Inflammatory macrophage treated with lipopolysaccharide for 4 hours (primary cell): Measurements from ENCODE around the gene PAFAH1B2.
A peak's percentile ranks its signal among the peaks of the same experiment; 100 is the strongest.
"Not testable (repeated sequence)": the region's sequence is repeated elsewhere in the genome, so short reads cannot be mapped to it uniquely, and the experiment has no call there.

Source experiments
- DNase-seq: peaks from one replicate; pipeline ENCODE4 v3.0.0-alpha.2; 2020

Gene PAFAH1B2

GRCh38 chr11:117143871-117144476, at the start of gene PAFAH1B2:
PAFAH1B2 (plus strand) TSS chr11:117144287; CDS start chr11:117152448, 8,161 bp downstream.
- DNase-seq = peak; percentile 97

- DNase-seq = no peak
Measured at GRCh38 chr11:117094776-117095175, 49.3 kb upstream of the PAFAH1B2 start.

DNA sequence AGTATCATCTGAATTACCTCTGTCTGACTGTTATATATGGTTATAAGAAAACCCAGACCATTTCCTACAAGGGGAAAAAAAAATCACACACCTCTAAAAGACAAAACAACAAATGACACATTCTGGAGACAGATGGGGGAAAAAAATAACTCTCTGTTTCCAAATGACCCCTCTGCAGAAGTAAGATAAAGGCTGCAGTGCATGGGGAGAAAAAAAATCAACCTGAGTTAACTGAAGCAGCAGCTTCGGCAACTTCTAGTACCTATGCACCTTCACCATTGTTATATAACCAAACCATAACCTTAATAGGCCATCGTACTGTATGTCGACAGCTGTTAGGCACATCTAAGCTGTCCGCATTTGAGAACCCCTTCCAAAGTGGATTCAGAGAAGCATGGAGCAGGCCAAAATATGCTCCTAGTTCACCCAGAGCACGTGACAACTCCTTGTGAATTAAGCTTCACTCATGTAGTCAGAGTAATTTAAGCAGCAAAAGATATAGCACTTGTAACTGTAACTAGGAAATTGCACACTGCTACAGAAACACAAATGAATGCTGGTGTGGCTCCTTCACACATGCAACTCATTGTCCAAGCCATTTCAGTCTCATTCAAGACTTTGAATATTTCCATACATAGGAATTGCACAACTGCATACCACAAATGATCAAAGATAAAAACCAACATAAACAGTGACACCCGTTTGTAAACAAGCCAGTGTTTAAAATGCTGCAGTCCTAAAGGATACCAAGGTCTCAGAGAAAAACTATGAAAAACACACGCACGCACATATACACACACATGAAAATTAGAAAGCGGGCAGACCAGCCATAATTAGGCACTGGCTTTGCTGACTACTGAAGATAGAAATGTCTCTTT, 48.6 kb upstream of the PAFAH1B2 start:
- no peak for DNase-seq

GRCh38 chr11:117096201-117096991, 47.7 kb upstream of the PAFAH1B2 start:
- DNase-seq = peak; percentile 63

DNA sequence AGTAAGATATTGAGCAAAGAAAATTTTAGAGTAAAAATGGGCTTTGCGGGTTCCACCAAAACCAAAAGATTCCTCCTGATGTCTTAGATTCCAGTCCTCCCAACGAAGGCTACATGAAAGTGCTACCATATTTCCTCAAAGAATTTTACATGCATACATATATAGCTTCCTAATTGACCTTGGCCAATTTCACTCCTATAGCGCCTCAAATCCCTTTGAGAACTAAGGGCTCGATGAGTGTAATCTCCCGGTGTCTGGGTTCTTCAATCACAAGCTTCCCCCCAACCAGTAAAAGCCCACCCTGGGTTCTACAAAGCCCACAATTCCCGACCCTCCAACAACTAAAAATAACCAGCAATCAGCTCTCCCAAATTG, 47.1 kb upstream of the PAFAH1B2 start:
- DNase-seq = peak; percentile 28

GRCh38 chr11:117097389-117098268, 46.5 kb upstream of the PAFAH1B2 start:
- peak; percentile 59 for DNase-seq

DNA sequence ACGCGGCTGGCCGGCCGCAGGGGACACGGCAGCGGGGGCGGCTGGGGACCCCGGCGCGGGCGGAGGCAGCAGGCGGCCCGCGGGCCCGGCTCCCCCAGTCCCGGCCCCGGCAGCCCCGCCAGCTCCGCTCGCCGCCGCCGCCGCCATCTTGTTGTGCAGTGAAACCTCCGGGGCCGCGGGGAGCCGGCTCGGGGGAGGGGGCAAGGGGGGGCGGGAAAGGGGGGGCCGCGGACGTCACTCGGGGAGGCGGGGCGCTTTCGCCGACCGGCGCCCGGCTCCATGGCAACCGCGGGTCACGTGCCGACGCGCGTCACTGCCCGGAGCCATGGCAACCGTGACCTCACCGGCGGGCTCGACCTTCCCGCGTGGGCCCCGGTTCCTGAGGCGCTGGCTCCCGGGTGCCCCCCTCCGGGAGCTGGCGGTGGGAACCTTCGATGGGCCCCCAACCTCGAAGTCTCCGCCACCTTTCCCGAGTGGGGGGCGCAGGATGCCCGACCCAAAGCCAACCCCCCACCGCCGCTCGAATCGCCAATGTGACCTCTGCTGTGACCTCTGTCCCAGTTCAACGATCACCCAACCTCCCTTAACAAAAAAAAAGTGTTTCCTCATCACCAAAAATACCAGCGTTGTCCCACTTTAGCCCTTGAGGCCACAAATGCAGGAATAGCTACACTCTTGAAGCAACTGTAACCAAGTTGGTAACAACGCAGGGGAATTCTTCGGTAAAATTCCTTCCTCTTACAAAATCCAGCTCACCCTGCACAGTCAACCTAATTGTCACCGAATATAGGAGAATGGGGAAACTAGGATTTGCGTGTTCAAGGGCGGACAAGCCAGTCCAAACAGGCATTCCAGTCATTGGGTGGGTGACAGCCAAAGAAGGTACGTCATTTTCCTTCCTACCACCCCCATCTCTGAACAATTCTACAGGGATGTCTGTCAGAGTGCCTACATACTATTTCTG, 45.5 kb upstream of the PAFAH1B2 start, which contains the start of gene SIK3:
TSS of gene SIK3 (minus strand) at position 160 of the 964 bp plus-strand sequence. CDS start at position 147, 13 bp downstream.
- DNase-seq = peak; percentile 95

DNA sequence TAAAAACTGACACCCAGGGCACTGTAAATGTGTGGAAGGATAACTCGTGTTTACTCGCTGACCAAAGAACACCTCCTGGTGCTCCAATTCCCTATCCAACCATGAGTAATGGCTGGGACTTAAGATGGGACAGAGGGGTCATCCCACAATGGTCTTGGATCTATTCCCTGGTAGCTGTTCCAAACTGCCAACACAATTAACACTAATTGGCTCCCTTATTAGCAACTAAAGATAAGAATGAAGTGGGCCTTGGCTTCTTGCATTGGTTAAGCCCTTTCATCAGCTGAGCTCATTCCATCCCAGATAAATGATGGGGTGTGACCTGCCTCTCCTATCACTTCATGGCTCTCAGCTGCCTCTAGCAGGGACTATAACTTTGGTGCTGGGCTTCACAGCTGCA, 44.4 kb upstream of the PAFAH1B2 start:
- no peak for DNase-seq

DNA sequence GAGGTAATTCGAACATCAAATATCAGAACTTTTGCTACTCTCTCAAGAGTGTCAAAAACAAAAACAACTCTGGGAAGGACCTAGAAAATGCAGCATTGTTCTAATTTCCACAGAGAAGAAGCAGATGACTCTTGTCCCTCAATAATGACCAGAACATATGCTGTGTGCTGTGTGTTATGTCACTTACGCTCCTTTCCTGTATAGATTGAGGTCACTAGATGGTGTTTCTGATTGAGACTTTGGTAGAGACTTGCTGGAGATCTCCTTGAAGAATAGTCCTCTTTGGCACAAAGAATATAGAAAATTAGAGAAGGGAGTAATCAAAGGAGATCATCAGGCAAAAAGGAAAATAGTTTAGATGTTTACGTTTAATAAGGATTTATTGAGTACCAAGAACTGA, 43.5 kb upstream of the PAFAH1B2 start:
- no peak for DNase-seq

GRCh38 chr11:117107701-117108590, 36.1 kb upstream of the PAFAH1B2 start:
- no peak for DNase-seq

DNA sequence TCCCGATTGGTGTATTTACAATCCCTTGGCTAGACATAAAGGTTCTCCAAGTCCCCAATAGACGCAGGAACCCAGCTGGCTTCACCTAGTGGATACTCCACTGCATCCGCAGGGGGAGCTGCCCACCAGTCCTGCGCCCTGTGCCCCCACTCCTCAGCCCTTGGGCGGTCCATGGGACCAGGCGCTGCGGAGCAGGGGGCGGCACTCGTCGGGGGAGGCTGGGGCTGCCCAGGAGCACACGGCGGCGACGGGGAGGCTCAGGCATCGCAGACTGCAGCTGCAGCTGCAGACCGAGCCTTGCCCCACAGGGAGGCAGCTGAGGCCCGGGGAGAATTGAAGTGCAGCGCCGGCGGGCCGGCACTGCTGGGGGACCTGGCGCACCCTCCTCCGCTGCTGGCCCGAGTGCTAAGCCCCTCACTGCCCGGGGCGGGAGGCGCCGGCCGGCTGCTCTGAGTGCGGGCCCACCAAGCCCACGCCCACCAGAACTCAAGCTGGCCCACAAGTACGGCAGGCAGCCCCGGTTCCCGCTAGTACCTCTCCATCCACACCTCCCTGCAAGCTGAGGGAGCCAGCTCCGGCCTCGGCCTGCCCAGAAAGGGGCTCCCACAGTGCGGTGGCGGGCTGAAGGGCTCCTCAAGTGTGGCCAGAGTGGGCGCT, 33.7 kb upstream of the PAFAH1B2 start:
- DNase-seq = no peak

DNA sequence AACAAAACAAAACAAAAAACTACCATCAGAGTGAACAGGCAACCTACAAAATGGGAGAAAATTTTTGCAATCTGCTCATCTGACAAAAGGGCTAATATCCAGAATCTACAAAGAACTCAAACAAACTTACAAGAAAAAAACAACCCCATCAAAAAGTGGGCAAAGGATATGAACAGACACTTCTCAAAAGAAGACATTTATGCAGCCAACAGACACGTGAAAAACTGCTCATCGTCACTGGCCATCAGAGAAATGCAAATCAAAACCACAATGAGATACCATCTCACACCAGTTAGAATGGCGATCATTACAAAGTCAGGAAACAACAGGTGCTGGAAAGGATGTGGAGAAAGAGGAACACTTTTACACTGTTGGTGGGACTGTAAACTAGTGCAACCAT, 31.6 kb upstream of the PAFAH1B2 start:
- DNase-seq = not testable (repeated sequence)

DNA sequence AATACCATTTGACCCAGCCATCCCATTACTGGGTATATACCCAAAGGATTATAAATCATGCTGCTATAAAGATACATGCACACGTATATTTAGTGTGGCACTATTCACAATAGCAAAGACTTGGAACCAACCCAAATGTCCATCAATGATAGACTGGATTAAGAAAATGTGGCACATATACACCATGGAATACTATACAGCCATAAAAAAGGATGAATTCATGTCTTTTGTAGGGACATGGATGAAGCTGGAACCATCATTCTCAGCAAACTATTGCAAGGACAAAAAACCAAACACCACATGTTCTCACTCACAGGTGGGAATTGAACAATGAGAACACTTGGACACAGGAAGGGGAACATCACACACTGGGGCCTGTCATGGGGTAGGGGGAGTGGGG, 31.1 kb upstream of the PAFAH1B2 start:
- not testable (repeated sequence) for DNase-seq

DNA sequence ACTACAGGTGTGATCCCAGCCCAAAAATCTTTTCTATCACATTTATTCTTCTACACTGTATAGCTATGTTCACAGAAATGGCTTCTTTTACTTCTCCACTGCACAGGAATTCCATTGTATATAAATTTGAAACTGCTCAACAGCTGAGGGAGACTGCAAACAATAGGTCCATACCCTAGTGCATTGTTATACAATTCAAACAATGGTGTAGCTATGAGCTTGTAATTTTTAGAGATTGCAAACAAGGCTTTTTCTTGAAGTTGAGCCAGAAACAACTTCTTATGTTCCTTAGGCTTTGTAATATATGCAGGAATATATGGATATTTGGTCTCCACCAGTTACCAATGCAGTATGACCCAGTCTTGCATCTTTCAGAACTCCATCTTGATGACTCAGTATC, 26.4 kb upstream of the PAFAH1B2 start:
- no peak for DNase-seq

DNA sequence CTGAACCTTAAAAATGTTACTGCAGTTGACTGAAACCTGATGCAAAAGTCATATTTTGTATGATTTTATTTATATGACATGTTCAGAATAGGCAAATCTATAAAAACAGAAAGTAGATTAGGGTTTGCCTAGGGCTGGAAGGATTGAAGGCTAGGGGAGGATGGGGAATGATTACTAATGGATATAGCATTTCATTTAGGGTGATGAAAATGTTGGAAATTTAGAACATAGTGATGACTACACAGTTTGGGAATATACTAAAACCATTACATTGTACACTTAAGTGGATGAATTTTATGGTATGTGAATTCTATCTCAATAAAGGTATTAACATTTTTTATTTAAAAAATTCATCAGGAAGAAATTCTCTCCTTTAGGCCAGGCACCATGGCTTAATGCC, 22.9 kb upstream of the PAFAH1B2 start:
- no peak for DNase-seq

GRCh38 chr11:117122556-117122955, 21.5 kb upstream of the PAFAH1B2 start:
- no peak for DNase-seq

GRCh38 chr11:117126223-117126965, 17.7 kb upstream of the PAFAH1B2 start:
- DNase-seq = no peak

DNA sequence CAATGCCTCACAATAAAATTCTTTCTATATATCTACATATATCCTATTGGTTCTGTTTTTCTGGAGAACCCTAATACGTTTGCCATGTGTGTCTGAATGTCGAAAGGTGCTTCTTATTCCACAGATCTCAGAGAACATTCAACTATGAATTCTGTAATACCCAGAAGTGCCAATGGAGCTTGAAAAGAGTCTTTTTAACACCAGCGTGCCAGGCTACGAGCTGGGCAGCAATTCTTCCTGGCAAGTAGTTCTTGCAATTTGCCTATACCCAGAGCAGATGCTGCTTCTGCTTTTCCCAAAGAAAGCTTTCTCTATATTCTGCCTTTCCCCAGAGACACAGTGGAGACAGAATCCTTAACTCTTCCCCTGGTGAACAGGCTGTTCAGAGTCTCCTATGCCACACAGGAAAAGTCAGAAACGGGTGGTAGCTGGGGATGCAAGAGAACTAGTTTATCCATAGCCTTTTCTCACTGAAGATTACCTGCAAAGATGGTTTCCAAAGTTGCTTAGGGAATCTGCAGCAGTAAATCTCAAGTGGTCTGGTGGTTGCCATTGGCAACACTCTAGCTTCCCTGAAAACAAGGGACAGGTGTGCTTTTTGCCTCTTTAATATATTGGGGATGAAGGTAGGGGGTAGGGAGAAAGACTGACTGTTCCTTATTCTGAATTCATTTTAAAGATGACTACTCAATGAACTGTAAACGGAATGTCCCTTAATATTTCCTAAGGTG, 16.8 kb upstream of the PAFAH1B2 start:
- DNase-seq = no peak
